Bronchial epithelial cell (primary cell): ENCODE data around the gene ARHGAP31. TPM values are rescaled to one million over a fixed set of nuclear protein-coding genes. Genes with fewer than 3 reads are reported as not detected.
"Not testable (repeated sequence)": the region's sequence is repeated elsewhere in the genome, so short reads cannot be mapped to it uniquely, and the experiment has no call there.

Experiments used
- DNase-seq: peaks from one replicate; pipeline ENCODE4 v3.0.0-alpha.2; 2010; ENCODE audit warnings: low read depth
- FAIRE-seq: peaks from 2 replicates; lab custom pipeline; 2011; peaks lifted over from hg19 to GRCh38; lab: Jason Lieb, UNC
- H3K27me3 ChIP-seq: 2 replicates; pipeline ENCODE4 v1.5.1; 2011; ENCODE audit warnings: low read length; ENCODE audit not compliant: control insufficient read depth, insufficient read depth
- H3K36me3 ChIP-seq: 2 replicates; pipeline ENCODE4 v1.5.1; 2011; ENCODE audit warnings: low read length; ENCODE audit not compliant: control insufficient read depth, insufficient read depth
- H3K4me3 ChIP-seq: 2 replicates; pipeline ENCODE4 v1.5.1; 2011; ENCODE audit warnings: mild to moderate bottlenecking, low read depth, low read length, control low read depth
- CTCF ChIP-seq: IDR thresholded peaks from 2 replicates; pipeline ENCODE4 v1.5.1; 2011; ENCODE audit warnings: mild to moderate bottlenecking, moderate library complexity, low read length, control low read depth, inconsistent platforms; ENCODE audit not compliant: insufficient read depth, severe bottlenecking
- total RNA-seq: library from RNA; depleted of rRNA; stranded (reverse); fragments of >200 nt; gene quantifications from 2 replicates; pipeline ENCODE4 v1.2.1, GENCODE V29; 2014

ARHGAP31 gene
- total RNA-seq, 1 donor from 2014 or later = 0.26 TPM

- Histone ChIP-seq H3K27me3 (no peaks in the 10 kb centered on the region), H3K4me3 (no peak overlapping the region), H3K36me3 (no peaks in the 10 kb centered on the region)
- DNase-seq = no peak
- no peak for FAIRE-seq
- TF ChIP-seq CTCF = no peak
Measured at GRCh38 chr3:119333773-119334509, 39.8 kb downstream of the ARHGAP31 start.

DNA sequence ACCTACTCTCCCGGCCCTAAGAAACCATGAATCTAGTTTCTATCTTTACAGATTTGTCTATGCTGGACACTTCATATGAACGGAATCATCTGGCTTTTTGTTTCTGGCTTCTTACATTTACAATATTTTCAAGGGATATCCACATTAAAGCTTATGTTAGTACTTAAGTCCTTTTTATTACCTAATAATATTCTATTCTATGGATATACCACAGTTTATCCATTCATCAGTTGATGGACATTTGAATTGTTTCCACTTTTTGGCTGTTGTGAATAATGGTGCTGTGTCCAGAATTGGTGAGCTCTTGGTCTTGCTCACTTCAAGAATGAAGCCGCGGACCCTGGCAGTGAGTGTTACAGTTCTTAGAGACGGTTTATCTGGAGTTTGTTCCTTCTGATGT lies 42.6 kb downstream of the ARHGAP31 start:
- FAIRE-seq (no peak), DNase-seq (no peak)
- no peaks in the 10 kb centered on the region for H3K27me3 ChIP-seq
- TF ChIP-seq CTCF = no peak
- no peaks in the 10 kb centered on the region for H3K36me3 ChIP-seq
- no peak overlapping the region for H3K4me3 ChIP-seq

- not testable (repeated sequence) for H3K4me3 ChIP-seq, H3K36me3 ChIP-seq, DNase-seq, FAIRE-seq, H3K27me3 ChIP-seq
Measured at GRCh38 chr3:119337407-119337806, 43.2 kb downstream of the ARHGAP31 start.

GRCh38 chr3:119338754-119339153 lies 44.6 kb downstream of the ARHGAP31 start:
- Histone ChIP-seq H3K27me3 (no peaks in the 10 kb centered on the region), H3K36me3 (no peaks in the 10 kb centered on the region), H3K4me3 (no peak overlapping the region)
- DNase-seq (no peak), FAIRE-seq (no peak)
- TF ChIP-seq CTCF = no peak

- no peak for TF ChIP-seq CTCF
- Histone ChIP-seq H3K27me3 (no peaks in the 10 kb centered on the region), H3K36me3 (no peaks in the 10 kb centered on the region), H3K4me3 (no peak overlapping the region)
- DNase-seq = no peak
- FAIRE-seq = no peak
Measured at GRCh38 chr3:119340014-119340413, 45.8 kb downstream of the ARHGAP31 start.

DNA sequence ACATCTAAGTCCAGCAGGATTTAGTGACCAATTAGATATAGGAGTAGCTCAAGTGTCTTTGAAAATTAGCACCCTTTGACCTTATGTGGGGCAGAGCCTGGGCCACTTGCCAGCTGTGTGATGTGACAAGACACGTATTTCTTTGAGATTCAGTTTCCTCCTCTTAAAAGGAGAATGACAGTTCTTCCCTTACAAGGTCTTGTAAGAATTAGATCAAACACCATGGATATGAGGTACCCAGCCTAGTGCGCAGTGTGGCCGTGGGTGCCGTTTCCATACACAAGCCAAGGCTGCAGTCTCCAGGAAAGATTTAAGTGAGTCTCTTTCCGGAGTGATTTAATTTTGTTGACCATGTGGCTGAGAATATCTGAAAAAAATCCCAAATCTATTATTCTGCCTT lies 46.3 kb downstream of the ARHGAP31 start:
- Histone ChIP-seq H3K36me3 (no peaks in the 10 kb centered on the region), H3K27me3 (no peaks in the 10 kb centered on the region), H3K4me3 (no peak overlapping the region)
- TF ChIP-seq CTCF = no peak
- no peak for DNase-seq
- no peak for FAIRE-seq
